GM19324 (cell line): ENCODE data around the gene SCAP.

Source experiments
- ATAC-seq: cut with Tn5 transposase; IDR thresholded peaks from one replicate; pipeline ENCODE4 v1.9.1; 2021; ENCODE audit warnings: mild to moderate bottlenecking, moderate library complexity; ENCODE audit not compliant: unreplicated experiment, low FRiP score

The SCAP gene

DNA sequence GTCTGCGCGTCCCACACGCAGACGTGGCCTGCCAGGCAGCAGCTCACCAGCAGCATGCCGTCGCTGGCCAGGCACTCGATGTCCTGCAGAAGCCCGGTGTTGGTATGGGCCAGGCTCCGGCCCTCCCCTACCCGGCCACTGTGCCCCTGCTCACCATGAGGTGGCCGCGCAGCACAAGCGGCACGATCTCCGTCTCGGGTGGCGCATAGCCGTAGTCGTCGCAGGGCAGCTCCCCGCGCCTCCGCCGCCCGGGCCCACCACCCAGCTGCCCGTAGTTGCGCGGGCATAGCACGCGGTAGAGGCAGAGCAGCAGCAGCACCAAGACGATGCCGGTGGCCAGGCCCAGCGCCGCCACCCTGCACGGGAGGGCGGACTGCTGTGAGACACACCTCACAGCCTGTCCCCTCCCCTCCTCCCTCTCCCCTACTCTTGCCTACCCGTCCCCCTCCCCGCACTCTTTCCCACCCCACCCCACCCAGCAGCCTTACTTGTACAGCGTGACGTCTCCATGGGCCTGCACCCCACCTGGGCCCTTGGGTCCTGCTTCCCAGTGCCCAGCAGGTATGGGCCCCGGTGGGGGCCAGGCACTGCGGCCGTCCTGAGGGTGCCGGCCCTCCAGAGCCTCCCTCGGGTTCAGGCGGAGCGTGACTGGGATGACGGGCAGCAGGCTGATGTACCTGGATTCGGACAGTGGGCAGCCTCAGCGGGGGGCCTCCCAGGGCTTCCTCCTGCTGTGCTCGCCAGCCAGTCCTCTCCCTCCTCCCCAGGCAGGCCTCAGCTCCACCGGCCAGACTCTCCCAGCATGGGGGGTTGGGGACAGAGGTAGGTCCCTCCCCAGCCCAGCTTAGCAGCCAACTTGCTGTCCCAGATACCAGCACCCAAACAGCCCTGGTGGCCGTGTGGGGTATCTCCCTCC, 57.3 kb downstream of the SCAP start:
- ATAC-seq, result no peak

DNA sequence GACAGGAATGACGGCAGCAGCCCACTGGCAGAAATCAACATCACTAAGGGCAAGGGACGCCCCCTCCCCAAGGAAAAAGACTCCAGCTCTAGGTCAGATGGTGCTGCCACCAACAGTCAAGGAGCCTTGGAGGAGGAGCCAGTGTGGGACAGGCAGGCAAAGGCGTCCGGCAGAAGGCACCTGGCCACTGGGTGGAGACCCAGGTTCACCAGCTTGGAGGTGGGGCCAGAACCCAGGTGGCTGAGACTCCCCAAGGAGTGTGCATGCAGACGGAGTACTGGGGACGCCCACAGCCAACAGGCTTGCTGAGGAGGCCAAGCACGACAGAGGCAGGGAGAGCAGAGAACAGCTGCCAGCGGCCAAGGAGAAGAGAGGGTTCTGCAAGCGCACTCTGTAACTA, 59.7 kb downstream of the SCAP start:
- no peak for ATAC-seq

DNA sequence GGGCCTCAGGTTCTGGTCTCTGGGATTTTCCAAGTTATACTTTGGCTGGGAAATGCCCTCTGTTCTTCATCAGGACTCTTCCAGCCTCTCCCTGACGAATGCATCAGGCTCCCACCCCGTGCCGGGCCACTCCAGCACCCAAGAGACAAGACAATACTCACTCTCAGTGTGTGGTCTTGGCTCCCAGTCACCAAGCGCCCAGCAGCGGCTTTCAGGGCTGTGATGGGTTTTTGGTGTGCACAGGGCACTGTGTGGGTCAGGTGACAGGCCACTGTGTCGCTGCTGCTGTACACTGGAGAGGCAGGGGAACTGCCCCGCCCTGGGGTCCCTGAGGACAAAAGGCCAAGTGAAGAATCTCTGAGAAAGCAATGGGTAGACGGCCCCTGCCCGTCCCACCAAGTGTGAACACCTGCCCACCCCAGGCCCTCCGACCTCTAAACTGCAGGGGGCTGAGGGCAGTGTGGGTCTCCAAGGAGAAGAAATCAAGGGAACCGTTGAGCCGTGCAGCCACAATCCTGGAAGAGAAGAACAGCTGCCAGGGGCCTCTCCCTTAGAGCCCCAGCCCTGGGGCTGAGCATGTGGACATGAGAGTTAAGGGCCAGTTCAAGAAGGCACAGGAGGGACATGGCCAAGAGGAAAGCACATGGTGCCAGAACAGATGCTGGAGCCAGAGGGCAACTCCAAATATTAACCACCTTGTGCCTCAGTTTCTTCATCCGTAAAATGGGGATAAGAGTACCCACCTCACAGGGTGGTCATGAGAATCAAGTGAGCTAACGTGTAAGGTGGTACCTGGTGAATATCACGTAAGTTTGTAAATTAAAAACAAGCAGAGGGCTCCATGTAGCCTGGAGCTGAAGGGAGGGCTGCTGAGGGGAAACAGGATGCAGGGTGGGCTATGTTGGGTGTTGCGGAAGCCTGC, 60.8 kb downstream of the SCAP start:
- ATAC-seq, result no peak

DNA sequence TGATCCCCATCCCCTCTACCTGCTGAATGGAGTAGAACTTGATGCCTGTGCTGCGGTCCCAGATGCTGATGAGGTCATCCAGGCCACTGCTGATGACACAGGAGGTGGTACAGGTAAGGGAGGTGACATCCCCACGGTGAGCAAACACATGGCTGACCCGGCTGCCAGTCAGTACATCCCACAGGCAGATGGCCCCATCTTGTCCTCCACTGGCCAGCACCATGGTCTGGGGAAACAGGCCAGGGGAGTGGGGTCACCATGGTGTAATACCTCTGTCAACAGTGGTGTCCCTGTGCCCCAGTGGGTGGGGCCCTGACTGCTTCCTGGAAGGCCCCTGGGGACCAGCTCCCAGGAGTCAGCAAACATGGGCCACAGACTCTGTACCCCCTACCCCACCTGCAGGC, 61.6 kb downstream of the SCAP start:
- no peak for ATAC-seq

DNA sequence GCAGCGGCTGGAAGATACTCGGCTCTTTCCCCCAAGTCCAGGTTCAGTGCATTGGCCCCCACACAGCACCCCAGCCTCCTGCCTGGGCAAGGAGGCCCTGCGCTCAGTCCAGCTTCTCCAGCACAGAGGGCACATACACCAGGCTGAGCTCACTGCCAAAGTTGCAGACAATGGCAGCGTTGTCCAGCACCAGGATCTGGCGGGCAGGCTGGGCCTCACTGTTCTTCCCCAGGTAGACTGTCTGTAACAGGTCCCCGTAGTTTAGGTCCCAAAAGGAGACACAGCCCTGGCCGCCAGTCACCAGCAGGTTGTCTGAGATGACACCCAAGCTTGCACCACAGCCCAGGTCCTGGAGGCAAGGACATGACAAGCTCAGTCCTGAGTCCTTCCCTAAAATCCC, 62.0 kb downstream of the SCAP start:
- ATAC-seq, result no peak

DNA sequence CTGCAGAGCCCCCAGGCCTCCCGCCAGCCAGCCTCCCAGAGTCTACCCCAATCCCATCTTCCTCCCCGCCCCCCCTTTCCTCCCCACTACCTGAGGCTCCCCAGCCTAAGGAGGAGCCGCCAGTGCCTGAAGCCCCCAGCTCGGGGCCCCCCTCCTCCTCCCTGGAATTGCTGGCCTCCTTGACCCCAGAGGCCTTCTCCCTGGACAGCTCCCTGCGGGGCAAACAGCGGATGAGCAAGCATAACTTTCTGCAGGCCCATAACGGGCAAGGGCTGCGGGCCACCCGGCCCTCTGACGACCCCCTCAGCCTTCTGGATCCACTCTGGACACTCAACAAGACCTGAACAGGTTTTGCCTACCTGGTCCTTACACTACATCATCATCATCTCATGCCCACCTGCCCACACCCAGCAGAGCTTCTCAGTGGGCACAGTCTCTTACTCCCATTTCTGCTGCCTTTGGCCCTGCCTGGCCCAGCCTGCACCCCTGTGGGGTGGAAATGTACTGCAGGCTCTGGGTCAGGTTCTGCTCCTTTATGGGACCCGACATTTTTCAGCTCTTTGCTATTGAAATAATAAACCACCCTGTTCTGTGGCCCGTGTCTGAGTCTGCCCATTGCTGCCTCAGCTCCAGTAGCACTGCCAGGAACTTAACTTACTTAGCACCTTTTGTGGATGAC, 62.8 kb downstream of the SCAP start:
- ATAC-seq, result no peak

DNA sequence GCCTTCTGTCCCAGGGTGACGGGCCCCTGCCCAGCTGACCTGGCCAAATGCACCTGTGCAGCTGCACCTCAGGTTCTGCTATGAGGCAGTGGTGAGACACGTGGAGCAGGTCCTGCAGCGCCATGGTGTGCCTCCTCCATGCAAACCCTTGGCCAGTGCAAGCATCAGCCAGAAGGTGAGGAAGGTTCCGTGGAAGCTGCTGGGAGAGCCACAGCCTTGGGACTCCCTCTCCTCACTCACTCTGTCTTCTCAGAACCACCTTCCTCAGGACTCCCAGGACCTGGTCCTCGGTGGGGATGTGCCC, 63.3 kb downstream of the SCAP start:
- no peak for ATAC-seq

DNA sequence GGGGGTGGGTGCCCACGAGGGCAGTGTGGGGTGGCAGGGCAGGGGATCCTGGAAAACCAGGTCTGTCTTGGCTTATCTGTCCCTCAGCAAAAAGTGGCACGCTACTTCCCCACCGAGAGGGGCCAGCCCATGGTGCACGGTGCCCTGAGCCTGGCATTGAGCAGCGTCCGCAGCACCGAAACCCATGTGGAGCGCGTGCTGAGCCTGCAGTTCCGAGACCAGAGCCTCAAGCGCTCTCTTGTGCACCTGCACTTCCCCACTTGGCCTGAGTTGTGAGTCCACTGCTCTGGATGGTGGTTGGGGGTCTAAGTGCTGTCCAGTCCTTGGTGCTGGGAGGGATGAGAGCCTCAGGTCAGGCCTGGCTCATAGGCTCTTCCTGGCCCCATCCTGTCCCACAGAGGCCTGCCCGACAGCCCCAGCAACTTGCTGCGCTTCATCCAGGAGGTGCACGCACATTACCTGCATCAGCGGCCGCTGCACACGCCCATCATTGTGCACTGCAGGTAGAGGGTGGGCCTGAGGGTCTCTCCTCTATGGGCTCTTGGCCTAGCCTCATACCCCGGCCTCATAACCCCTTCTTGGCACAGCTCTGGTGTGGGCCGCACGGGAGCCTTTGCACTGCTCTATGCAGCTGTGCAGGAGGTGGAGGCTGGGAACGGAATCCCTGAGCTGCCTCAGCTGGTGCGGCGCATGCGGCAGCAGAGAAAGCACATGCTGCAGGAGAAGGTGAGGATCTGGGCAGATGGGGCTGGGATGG, 63.9 kb downstream of the SCAP start:
- no peak for ATAC-seq

DNA sequence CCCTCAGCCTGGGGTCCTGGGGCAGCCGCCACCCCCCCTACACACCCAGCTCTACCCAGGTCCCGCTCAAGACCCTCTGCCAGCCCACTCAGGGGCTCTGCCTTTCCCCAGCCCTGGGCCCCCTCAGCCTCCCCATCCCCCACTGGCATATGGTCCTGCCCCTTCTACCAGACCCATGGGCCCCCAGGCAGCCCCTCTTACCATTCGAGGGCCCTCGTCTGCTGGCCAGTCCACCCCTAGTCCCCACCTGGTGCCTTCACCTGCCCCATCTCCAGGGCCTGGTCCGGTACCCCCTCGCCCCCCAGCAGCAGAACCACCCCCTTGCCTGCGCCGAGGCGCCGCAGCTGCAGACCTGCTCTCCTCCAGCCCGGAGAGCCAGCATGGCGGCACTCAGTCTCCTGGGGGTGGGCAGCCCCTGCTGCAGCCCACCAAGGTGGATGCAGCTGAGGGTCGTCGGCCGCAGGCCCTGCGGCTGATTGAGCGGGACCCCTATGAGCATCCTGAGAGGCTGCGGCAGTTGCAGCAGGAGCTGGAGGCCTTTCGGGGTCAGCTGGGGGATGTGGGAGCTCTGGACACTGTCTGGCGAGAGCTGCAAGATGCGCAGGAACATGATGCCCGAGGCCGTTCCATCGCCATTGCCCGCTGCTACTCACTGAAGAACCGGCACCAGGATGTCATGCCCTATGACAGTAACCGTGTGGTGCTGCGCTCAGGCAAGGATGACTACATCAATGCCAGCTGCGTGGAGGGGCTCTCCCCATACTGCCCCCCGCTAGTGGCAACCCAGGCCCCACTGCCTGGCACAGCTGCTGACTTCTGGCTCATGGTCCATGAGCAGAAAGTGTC, 64.7 kb downstream of the SCAP start:
- ATAC-seq, result no peak

DNA sequence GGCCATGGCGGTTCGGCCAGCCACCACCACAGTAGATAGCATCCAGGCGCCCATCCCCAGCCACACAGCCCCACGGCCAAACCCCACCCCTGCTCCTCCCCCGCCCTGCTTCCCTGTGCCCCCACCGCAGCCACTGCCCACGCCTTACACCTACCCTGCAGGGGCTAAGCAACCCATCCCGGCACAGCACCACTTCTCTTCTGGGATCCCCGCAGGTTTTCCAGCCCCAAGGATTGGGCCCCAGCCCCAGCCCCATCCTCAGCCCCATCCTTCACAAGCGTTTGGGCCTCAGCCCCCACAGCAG, 65.4 kb downstream of the SCAP start:
- ATAC-seq, result no peak

DNA sequence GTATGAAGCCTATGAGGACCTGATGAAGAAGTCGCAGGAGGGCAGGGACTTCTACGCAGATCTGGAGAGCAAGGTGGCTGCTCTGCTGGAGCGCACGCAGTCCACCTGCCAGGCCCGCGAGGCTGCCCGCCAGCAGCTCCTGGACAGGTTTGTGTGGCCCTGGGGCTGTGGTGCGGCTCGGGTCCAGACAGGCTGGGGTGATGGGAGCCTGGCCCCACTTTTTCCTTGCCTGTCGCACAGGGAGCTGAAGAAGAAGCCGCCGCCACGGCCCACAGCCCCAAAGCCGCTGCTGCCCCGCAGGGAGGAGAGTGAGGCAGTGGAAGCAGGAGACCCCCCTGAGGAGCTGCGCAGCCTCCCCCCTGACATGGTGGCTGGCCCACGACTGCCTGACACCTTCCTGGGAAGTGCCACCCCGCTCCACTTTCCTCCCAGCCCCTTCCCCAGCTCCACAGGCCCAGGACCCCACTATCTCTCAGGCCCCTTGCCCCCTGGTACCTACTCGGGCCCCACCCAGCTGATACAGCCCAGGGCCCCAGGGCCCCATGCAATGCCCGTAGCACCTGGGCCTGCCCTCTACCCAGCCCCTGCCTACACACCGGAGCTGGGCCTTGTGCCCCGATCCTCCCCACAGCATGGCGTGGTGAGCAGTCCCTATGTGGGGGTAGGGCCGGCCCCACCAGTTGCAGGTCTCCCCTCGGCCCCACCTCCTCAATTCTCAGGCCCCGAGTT, 65.9 kb downstream of the SCAP start:
- ATAC-seq, result no peak

DNA sequence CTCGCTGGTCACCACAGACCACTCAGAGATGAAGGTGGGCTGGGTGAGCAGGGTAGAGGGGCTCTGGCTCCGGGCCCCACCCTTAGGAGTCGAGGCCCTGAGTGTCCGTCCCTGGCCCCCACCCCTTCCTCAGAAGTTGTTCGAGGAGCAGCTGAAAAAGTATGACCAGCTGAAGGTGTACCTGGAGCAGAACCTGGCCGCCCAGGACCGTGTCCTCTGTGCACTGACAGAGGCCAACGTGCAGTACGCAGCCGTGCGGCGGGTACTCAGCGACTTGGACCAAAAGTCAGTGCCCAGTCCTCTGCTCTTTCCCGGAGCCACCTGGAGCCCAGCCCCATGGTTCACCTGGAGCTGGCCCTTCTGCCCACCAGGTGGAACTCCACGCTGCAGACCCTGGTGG, 66.5 kb downstream of the SCAP start:
- ATAC-seq, result no peak

DNA sequence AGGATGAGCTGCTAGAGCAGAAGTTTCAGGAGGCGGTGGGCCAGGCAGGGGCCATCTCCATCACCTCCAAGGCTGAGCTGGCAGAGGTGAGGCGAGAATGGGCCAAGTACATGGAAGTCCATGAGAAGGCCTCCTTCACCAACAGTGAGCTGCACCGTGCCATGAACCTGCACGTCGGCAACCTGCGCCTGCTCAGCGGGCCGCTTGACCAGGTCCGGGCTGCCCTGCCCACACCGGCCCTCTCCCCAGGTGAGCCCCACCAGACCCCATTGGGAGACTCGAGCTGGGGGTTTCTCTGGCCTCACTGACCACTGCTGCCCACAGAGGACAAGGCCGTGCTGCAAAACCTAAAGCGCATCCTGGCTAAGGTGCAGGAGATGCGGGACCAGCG, 66.9 kb downstream of the SCAP start:
- no peak for ATAC-seq

DNA sequence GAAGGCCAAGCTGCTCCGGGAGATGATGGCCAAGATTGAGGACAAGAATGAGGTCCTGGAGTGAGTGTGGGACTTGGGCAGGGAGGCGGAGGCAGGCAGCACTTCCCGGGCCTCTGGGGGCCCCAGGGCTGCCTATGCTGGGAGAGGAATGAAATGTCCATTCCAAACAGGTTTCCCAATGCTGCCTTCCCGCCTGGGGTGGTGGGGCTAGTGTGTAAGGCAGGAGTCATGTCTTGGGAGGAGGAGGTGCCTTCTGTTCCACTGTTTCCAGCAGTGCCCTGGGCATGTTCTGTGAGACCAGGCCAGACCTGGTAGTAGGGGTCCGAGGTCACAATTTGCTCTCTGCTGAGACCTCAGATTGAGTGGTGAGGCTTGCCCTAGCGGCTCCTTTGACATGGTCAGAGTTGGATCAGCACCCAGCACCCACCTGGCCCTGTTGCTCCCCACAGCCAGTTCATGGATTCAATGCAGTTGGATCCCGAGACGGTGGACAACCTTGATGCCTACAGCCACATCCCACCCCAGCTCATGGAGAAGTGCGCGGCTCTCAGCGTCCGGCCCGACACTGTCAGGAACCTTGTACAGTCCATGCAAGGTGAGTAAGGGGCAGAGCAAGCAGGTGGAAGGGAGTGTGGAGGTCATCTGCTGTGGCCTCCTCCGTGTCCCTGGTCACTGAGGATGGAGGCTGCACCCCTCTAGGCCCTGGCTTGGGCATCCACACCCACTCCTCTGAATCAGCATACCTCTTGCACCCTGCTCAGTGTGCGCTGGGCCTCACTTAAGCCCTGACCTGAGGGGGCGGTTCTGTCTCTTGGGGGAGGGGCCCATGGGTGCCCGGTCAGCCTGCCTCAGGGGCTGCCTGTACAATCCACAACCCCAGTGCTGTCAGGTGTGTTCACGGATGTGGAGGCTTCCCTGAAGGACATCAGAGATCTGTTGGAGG, 67.6 kb downstream of the SCAP start:
- no peak for ATAC-seq

DNA sequence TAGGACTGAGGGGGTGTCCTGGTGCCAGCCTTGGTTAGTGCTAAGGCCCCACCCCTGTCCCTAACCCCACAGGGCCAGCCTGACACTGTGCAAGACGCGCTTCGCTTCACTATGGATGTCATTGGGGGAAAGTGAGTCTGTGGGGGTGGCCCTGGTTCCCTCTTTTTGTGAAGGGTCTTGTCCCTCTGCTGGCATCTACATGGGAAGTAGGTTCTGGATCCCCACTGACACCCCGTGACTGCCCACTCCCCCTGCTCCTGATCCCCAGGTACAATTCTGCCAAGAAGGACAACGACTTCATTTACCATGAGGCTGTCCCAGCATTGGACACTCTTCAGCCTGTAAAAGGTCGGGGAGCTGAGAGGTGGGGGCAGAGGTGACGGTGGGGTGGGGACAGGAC, 68.5 kb downstream of the SCAP start:
- no peak for ATAC-seq

DNA sequence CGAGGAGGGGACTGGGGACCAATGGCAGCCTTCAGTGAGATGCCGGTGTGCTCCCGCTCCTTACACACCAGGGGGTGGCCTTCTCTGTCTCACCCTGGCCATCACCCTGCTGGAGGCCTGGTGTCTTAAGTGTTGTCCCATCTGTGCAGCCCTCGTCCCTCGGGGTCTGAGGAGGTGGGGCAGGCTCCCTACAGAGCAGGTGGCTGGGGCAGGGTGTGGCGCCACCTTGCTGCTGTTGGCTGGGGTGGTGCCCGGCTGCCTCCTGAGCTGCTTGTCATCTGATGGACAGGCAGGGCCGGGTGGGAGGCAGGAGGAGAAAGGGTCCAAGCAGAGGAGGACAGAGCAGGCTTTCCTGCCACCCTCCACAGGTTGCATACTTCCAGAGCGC, 69.0 kb downstream of the SCAP start:
- no peak for ATAC-seq

DNA sequence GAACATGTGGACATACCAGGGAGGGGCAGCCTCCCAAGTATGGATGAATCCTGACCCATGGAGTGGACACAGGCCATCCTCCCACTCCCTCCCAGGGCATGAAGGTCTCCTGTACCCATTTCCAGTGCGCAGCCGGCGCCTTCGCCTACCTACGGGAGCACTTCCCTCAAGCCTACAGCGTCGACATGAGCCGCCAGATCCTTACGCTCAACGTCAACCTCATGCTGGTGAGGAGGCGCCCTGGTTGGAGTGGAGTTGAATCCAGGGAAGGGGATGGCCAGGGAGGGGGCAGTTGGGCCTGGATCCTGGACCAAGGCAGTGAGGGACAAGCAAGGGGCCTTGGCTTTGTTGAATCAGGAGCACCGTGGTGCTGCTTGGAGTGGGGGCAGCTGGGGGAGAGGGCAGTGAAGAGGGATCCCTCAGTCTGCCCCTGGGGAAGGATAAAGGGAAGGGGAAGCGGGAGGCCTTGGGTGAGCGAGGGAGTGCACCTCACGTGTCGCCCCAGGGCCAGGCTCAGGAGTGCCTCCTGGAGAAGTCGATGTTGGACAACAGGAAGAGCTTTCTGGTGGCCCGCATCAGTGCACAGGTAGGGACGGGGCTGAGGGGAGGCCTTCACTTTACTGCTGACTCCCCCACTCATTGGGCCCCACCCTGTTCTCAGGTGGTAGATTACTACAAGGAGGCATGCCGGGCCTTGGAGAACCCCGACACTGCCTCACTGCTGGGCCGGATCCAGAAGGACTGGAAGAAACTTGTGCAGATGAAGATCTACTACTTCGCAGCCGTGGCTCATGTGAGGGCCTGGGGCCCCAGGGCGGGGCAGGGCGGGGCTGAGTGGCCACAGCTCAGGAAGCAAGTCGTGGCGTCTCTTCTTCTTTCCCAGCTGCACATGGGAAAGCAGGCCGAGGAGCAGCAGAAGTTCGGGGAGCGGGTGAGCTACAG, 69.7 kb downstream of the SCAP start:
- no peak for ATAC-seq
